Camera-type eye (tissue), 1 donor: ENCODE measurements around the gene CD1C. TPM values are rescaled to one million over a fixed set of nuclear protein-coding genes. Genes with fewer than 3 reads are reported as not detected.

Source experiments
- total RNA-seq: library from RNA; depleted of rRNA; stranded (reverse); fragments of >200 nt; gene quantifications from one replicate; pipeline ENCODE4 v1.2.3, GENCODE V29; 2014

CD1C gene
- 1.4 TPM for total RNA-seq

DNA sequence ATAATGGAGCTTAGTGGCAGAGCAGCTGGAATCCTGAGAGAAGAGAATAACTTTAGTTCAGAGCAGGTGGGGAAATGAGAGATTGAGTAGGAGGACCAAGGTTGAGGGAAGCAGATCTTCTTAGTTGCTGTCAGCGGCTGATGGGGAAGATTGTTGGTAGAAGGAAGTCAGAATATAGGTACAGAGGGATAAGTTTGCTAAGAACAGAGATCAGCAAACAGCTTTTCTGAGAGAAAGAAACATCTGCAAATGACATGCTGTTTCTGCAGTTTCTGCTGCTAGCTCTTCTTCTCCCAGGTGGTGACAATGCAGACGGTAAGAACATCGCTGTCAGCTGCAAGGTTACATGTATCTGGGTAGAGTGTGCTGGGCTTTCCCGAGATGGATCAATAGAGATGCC, at the start of gene CD1C:
Gene CD1C, plus strand, starts transcription at position 113 of the 400 bp plus-strand sequence. Its CDS starts 142 bp downstream, at position 255.

DNA sequence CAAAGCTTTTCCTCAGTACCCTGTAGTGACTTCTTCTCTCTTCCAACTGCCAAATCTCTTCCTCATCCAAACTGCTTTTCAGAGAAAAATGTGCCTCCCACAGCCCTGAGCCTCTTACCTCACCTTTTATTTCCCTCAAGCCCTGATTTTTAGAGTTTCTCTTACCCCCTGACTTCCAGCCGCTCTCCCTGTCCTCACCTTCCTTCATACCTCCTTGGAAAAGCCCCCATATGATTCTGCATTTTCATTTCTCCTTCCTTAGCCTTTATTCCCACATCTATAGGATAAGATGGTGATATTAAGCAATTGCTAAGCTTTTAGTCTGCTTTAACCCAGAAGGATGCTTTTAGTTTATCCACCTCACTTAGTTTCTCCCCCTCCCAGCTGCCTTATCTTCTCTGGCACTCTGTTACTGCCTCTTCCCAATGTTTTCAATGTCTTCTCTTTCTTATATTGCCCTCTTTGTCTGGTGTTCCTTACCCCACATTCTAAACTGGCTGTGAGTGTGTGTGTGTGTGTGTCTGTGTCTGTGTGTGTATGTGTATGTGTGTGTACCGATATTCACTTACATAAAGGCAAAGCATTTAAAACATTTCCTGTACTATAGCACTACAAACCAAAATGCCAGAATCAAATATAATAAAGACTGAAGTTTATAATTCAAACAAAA, 41.9 kb downstream of the CD1C start, which contains the start of gene CD1B:
Gene CD1B, minus strand, starts transcription at position 51 of the 670 bp plus-strand sequence. CDS start 108 bp downstream, outside the sequence.

Other genes with a start within 250 kb of the CD1C start
- 2.7 TPM for gene CD1D, start 109.0 kb upstream of the CD1C start, total RNA-seq
- gene CD1A, start 35.5 kb upstream of the CD1C start, total RNA-seq: not detected
- not detected for gene CD1B, start 41.6 kb downstream of the CD1C start, total RNA-seq
- gene CD1E, start 64.0 kb downstream of the CD1C start, total RNA-seq: not detected
- not detected for gene OR10T2, start 109.5 kb downstream of the CD1C start, total RNA-seq
- not detected for gene OR10K2, start 136.3 kb downstream of the CD1C start, total RNA-seq
- not detected for gene OR10K1, start 171.9 kb downstream of the CD1C start, total RNA-seq
- 0.44 TPM for gene OR10R2, start 182.3 kb downstream of the CD1C start, total RNA-seq